Stimulated activated CD4-positive, alpha-beta T cell treated with anti-CD3 and anti-CD28 coated beads, Interleukin-12 subunit alpha, Interleukin-12 subunit beta, amount 100 ng/mL, for 24 hours (primary cell): ENCODE measurements around the gene CCDC182.

Experiments
- DNase-seq, 2 experiments: peaks; one replicate each; pipeline ENCODE4 v3.0.0-alpha.2; 2020; ENCODE audit warnings: low read depth in 2 of 2

CCDC182 gene

DNA sequence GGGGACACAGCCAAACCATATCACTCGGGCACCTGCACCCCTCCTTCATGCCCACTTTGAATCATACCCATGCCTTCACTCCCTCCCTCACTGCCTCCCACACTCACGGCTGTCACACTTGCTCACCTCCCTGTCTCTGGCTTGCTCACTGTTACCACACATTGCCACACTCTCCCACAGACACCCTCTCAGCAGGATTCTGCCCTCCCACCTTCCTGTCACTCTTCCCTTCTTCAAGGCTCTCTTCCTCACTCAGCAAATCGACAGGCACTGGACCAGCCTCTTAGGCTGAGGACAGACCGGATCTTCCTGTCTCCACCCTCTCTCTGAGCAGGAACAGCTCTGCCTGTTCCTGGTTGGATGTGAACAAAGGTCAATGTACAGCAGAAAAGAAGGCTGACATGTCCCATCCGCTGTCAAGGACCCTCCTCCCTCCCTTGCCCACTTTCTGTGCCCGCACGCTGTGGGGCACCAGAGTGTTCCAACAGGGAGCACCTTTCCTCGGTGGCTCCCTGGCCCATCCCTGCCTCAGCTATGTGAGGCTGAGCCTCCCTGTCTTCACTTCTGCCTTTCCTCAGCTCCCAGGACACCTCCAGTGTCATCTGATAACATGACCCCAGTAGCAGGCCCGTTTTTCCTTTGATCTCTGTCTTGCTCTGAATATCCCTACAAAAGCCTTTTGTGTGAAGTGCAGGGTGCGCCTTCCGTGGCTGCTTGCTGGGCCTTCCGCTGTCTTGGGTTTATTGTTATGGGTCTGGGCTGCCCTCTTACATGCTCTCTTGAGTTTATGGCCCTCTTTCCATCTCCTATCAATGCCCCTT is 47.0 kb downstream of the CCDC182 start:
- DNase-seq = peak in 1 of 2 experiments; percentile 5

DNA sequence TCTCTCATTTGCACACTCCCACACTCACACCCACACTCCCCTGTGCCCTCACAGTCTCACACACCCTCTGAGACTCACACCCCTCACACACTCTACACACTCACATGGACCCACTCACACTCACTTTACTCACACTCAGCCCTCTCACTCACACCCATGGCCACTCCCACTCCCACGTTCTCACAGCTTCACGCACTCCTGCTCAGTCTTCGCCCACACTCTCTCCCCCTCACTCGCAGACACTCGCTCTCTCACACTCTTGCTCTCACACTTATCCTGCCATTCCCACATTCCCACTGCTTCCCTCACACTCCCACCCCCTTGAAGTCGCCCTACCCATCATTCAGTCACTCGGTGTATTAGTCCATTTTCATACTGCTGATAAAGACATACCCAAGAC is 47.9 kb downstream of the CCDC182 start:
- no peak for DNase-seq

DNA sequence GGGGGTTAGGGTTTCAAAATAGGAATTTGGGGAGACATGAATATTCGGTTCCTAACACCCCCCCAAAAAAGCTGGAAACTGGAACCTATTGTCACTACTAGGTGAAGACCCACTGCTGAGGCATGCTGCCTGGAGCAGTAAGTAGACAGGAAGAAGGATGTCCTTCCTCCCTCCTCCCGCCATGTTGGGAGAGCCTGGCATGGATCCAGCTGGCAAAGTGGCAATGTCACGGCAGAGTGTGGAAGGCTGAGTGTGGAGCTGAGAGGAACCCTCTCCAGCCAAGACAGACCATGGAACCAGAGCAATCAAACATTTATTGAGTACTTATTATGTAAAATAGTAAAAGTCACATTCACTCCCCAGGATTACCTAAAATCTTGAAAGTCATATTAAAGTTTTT is 49.0 kb downstream of the CCDC182 start:
- no peak for DNase-seq
